Neutrophil (primary cell): ENCODE data around the gene SLAMF9.

Source experiments
- H3K27ac ChIP-seq: fragments of 200-600 bp; sonication (generic); 2 replicates; pipeline ENCODE4 v1.5.1; 2016; ENCODE audit warnings: mild to moderate bottlenecking, moderate library complexity
- H3K27me3 ChIP-seq: fragments of 200-600 bp; sonication (generic); 2 replicates; pipeline ENCODE4 v1.6.0; 2016; ENCODE audit warnings: mild to moderate bottlenecking
- H3K36me3 ChIP-seq: fragments of 200-600 bp; sonication (generic); 2 replicates; pipeline ENCODE4 v1.5.1; 2017
- H3K4me1 ChIP-seq, 2 experiments: fragments of 200-600 bp in 1 of 2; sonication (generic) in 1 of 2; 1 replicate in 1 of 2; 2 replicates in 1 of 2; pipeline versions ENCODE4 v1.5.1 to v1.6.1; 2013 to 2016; ENCODE audit warnings: low read depth in 1 of 2, low read length in 1 of 2, mild to moderate bottlenecking in 1 of 2, moderate library complexity in 1 of 2; ENCODE audit not compliant: control insufficient read depth in 1 of 2, insufficient read depth in 1 of 2
- H3K4me3 ChIP-seq, 2 experiments: fragments of 200-600 bp in 1 of 2; sonication (generic) in 1 of 2; 1 replicate in 1 of 2; 2 replicates in 1 of 2; pipeline ENCODE4 v1.5.1; 2013 to 2016; ENCODE audit warnings: low read depth in 1 of 2, low read length in 1 of 2, mild to moderate bottlenecking in 1 of 2, moderate library complexity in 1 of 2
- H3K9me3 ChIP-seq: fragments of 200-600 bp; sonication (generic); 2 replicates; pipeline ENCODE4 v1.5.1; 2016
- CTCF ChIP-seq: fragments of 200-600 bp; sonication (generic); IDR thresholded peaks from 2 replicates; pipeline ENCODE4 v1.5.1; 2016; ENCODE audit warnings: antibody characterized with exemption

The SLAMF9 gene

DNA sequence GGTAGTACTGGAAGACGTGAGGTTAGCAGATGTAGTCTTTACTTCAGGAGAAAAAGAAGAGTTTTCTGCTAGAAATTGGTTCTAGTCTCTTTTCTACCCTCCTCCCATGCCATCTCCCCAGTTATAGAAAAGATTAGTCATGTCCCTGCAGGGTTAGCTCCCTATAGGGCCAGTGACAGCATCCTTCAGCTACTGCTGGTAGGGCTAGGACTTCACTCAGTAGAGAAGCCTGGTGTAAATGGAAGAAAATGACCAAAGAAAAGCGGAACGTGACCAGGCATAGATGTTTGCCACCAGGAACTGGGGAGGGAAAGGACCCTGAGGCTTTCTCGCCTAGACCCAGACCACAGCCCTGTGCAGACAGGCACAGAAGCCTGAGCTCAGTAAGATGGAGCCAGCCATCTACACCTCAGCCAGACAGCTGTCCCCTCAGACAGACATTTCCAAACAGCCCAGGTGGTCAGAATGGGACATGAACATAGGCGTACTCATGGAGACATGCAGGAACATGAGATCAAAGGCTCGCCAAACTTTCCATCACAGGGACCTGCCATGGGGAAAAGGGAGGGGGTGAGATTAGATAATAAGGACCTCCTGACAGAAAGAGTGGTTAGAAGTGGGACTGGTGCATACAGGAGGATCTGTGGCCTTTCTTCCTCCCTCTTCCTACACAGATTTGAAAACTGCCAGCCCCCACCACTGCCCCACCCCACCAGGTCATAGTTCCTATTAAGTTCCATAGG is 23.5 kb upstream of the SLAMF9 start:
- Histone ChIP-seq H3K36me3 (no peaks in the 10 kb centered on the region), H3K4me1 (no peaks in the 10 kb centered on the region), H3K27me3 (peaks cover 73% of the 10 kb centered on the region), H3K9me3 (no peaks in the 10 kb centered on the region), H3K4me3 (no peak overlapping the region), H3K27ac (no peak overlapping the region)
- TF ChIP-seq CTCF, result no peak

GRCh38 chr1:159974350-159974965 is 20.4 kb upstream of the SLAMF9 start:
- no peaks in the 10 kb centered on the region for H3K36me3 ChIP-seq
- peaks cover 59% of the 10 kb centered on the region for H3K27me3 ChIP-seq
- H3K9me3 ChIP-seq, result no peaks in the 10 kb centered on the region
- no peaks in the 10 kb centered on the region for H3K4me1 ChIP-seq
- TF ChIP-seq CTCF, result no peak
- H3K4me3 ChIP-seq, result no peak overlapping the region
- no peak overlapping the region for H3K27ac ChIP-seq

GRCh38 chr1:159973350-159973940 is 19.4 kb upstream of the SLAMF9 start:
- Histone ChIP-seq H3K27me3 (peaks cover 49% of the 10 kb centered on the region), H3K36me3 (no peaks in the 10 kb centered on the region), H3K9me3 (no peaks in the 10 kb centered on the region), H3K4me1 (no peaks in the 10 kb centered on the region), H3K27ac (no peak overlapping the region), H3K4me3 (no peak overlapping the region)
- TF ChIP-seq CTCF, result no peak

DNA sequence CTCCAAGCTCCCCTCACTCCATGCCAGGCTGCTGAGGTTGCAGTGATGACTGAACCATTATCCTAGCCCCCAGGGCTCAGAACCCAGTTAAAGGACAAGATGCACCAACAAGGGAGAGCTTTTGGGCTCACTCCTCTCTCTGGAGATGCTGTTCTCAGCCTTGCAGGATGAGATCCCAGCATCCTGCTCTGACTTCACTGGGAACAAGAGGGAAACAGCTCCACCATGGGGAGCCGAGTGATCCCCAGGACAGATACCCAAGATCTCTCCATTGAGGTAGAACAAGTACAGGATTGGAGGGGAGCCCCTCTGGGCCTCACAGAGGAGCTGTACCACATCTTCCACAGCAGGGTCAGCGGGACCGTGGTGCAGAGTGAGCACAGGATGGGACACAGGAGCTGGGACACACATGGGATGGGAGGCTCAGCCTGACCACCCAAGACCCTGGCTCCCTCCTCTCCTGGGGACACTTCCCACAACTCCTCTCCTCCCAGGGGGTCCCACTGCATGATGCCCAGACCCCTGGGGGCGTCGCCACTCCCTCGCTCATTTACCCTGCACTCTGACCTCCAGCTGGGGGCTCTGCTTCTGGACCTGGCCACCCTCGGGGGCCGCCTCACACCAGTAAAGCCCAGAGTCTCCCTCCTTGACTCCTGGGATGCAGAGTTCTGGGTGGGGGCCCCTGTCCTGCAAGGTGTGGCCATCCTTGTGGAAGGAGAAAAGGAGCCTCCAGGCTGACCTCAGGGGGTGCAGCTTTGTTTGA is 18.6 kb upstream of the SLAMF9 start:
- TF ChIP-seq CTCF, result no peak
- no peaks in the 10 kb centered on the region for H3K9me3 ChIP-seq
- no peak overlapping the region for H3K4me3 ChIP-seq
- peaks cover 41% of the 10 kb centered on the region for H3K27me3 ChIP-seq
- no peaks in the 10 kb centered on the region for H3K36me3 ChIP-seq
- no peaks in the 10 kb centered on the region for H3K4me1 ChIP-seq
- H3K27ac ChIP-seq, result no peak overlapping the region

GRCh38 chr1:159970932-159971342 is 16.9 kb upstream of the SLAMF9 start:
- H3K27me3 ChIP-seq, result peaks cover 35% of the 10 kb centered on the region

More at GRCh38 chr1:159970932-159971342, 16.9 kb upstream of the SLAMF9 start:
- no peak overlapping the region for H3K4me3 ChIP-seq
- no peak overlapping the region for H3K27ac ChIP-seq
- TF ChIP-seq CTCF, result no peak
- H3K9me3 ChIP-seq, result no peaks in the 10 kb centered on the region
- H3K36me3 ChIP-seq, result no peaks in the 10 kb centered on the region
- H3K4me1 ChIP-seq, result no peaks in the 10 kb centered on the region
